GM12891 (cell line): ENCODE measurements around the gene BTD.

ENCODE experiments used
- POLR2A ChIP-seq: IDR thresholded peaks from 2 replicates; pipeline ENCODE4 v1.6.1; 2011; ENCODE audit warnings: low read depth, low read length, control low read depth
- POLR2AphosphoS5 ChIP-seq: IDR thresholded peaks from 2 replicates; pipeline ENCODE4 v1.6.1; 2011; ENCODE audit warnings: low read depth, low read length, control low read depth
- TAF1 ChIP-seq: IDR thresholded peaks from 2 replicates; pipeline ENCODE4 v1.6.1; 2011; ENCODE audit warnings: low read depth, low read length, control low read depth

DNA sequence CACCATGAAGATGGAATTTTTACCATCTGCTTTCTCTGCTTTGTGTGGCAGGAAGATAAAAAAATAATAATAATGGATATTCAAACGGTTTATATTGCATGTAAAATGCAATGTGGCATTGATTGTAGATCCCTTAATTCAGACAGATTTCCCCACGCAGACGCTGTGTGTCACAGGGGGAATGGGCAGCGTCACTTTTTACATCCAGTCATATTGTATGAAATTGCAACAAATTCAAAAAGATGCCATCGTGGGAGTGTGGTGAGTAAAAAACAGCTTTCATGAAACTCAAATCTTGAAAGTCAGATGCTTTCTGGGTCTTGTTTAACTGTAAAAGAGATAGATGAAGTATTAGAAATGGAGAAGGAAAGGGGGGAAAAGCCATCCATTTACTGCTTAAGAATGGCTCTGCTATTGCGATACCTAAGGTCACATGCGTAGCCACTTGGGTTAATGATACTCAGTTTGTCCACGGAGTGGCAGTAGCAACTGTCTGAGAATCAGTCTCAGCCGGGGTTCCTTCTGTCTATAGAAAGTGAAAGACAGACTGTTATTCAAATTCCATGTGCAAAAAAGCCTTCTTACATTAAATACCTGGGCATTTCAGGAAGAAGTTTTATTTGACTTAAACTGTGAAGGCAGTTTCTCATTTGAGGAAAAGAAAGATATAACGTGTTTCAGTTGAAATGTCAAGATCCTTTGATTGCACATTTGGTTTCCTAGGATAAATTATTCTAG is 28.5 kb downstream of the BTD start:
- TF ChIP-seq POLR2AphosphoS5 (no peak), TAF1 (no peak), POLR2A (no peak)
